ENCODE measurements around the gene SCML1. TPM values are rescaled to one million over a fixed set of nuclear protein-coding genes. Genes with fewer than 3 reads are reported as not detected.

Gene SCML1, protein sequence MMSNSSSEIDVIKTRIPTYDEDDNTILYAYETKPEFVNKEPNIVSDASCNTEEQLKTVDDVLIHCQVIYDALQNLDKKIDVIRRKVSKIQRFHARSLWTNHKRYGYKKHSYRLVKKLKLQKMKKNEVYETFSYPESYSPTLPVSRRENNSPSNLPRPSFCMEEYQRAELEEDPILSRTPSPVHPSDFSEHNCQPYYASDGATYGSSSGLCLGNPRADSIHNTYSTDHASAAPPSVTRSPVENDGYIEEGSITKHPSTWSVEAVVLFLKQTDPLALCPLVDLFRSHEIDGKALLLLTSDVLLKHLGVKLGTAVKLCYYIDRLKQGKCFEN
- total RNA-seq, result 1 to 10 TPM; 1.7 to 2.3 (median 2.3) TPM

DNA sequence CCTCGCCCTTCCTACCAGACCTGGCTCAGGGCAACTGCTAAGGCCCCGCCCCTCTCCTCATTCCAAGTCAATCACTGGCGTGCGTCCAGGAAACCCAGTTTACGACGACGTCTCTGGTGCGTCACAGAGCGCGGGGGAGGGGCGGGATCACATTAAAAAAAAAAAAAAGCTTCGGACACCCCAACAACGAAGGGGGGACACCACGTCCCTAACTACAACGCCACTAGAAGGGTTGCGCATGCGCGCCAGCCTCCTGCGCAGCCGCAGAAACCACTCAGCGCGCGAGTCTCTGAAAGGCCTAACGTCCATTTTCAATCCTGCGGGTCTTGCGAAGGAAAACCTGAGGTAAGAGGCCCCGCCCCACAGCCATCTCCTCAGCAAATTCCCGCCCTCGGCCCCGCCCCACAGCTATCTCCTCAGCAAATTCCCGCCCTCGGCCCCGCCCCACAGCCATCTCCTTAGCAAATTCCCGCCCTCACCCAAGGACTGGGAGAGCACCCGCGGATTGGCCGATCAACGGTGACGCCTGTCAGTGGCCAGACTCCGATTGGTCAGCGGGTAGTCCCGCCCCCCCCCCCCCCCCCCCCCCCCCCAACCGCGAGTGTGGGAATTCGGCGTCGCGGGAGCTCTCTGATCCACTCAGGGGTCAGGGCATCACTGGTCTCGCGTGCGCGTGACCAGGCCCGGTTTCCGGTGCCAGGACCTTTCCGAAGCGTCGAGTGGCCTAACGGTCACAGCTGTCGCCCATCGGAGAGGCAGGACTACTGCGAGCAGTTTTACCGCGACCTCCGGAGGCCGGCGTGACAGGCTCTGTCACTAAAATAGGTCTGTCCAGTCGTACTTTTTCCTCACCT lies at the start of gene SCML1:
Gene SCML1, plus strand, starts transcription at position 638 of the 854 bp plus-strand sequence. CDS start 6,694 bp downstream, outside the sequence.
- Mint-ChIP-seq H3K27me3 (ENCODE audit: low read depth) (peaks cover 5% of the 10 kb centered on the region), H3K4me1 (ENCODE audit: low read depth) (peaks cover 34% of the 10 kb centered on the region), H3K36me3 (ENCODE audit: insufficient read depth) (no peaks in the 10 kb centered on the region), H3K4me3 (peak within 1 kb of the TSS; percentile 89), H3K9me3 (no peaks in the 10 kb centered on the region)
- ATAC-seq, result peak; percentile 82 to 89
- peak; percentile 88 for DNase-seq

DNA sequence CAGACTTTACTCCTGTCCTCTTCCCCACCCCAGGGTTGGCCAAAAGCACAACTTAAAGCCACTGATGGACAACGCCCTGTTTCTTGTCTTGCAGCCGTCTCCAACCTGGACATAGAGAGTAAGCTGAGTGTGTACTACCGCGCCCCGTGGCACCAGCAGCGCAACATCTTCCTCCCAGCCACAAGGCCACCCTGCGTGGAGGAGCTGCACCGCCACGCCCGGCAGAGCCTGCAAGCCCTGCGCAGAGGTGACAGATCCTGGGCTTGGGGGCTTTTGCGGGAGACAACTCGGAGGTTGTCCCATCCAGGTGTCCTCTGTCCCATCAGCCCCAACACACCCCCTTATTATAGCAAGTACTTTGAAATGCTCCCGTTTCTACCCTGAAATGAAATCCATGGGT lies 49.6 kb upstream of the SCML1 start:
- no peak for ATAC-seq
- H3K4me3 Mint-ChIP-seq, result no peak overlapping the region

DNA sequence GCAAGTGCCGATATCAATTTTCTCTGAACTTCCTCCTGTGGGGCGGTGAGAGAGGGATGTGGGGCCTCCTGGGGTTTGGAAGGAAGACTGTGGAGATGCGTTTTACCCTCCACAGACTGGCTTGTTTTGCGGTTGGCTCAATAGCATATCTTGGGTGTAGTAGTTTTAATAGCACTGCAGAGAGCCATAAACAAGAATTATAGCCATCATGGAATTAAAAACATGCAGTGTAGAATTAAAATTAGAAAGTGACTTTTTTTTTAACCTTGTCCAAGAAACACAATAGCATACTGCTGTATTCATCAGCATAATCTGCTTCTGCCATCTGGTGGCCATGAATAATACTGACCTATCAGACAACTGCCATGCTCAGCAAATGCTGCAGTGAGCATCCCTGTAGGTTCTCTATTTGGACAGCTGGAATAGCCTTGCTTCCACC lies 47.3 kb upstream of the SCML1 start:
- DNase-seq (peak; percentile 9), ATAC-seq (peak; percentile 41 to 51)
- Mint-ChIP-seq H3K9me3 (no peaks in the 10 kb centered on the region), H3K4me1 (ENCODE audit: low read depth) (no peaks in the 10 kb centered on the region), H3K27me3 (ENCODE audit: low read depth) (no peaks in the 10 kb centered on the region), H3K36me3 (ENCODE audit: insufficient read depth) (no peaks in the 10 kb centered on the region), H3K4me3 (no peak overlapping the region)

More for the DNA sequence above, 49.6 kb upstream of the SCML1 start:
- Mint-ChIP-seq H3K27me3 (ENCODE audit: low read depth) (no peaks in the 10 kb centered on the region), H3K4me1 (ENCODE audit: low read depth) (peaks cover 5% of the 10 kb centered on the region), H3K9me3 (no peaks in the 10 kb centered on the region), H3K36me3 (ENCODE audit: insufficient read depth) (no peaks in the 10 kb centered on the region)
- no peak for DNase-seq

DNA sequence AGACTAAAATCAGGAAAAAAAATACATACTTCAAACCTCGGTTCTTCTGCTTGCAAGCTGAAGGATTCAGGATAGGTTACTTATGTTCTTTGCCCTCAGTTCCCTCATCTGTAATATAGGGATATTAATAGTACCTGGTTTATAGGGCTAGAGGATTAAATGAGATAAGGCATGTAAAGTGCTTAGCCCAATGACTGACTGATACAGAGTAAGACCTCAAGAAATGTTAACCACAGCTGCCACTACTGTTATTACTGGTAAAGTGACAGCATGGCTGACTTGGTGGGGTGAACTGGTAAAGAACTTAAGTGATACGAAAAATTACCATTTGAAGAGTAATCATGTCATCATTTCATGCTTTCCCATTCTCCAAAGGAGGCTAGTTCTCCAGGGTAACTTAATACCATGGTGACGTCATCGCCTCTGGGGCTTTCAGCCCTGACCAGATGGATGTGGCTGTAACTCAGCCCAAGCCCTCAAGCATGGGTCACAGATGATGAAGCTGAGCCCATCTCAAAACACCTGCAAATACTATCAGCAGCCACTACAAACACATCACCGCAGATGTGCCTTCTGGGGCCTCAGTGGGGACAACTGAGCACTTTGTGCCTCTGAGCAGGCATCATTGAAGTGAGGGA lies 44.5 kb upstream of the SCML1 start:
- H3K4me3 Mint-ChIP-seq, result no peak overlapping the region
- ATAC-seq (no peak), DNase-seq (no peak)
- no peaks in the 10 kb centered on the region for H3K27me3 Mint-ChIP-seq (ENCODE audit: low read depth)
- no peaks in the 10 kb centered on the region for H3K36me3 Mint-ChIP-seq (ENCODE audit: insufficient read depth)
- no peaks in the 10 kb centered on the region for H3K4me1 Mint-ChIP-seq (ENCODE audit: low read depth)
- no peaks in the 10 kb centered on the region for H3K9me3 Mint-ChIP-seq

DNA sequence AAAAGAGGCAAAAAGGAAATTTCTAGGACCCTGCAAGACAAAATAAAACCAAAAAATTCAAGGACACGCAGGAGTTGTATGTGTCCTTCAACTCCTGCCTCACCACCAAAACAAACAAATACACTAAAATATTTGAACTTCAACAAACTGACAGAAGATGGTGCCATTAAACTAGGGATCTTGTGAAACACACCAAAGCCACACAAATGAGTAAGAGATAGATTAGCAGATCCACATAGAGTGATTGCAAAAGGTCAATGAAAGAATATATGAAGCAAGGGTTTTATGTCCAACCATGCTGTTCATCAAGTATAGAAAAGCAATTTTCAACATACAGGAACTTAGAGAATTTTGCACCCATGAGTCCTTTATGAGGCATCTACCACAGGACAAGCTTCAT lies 40.1 kb upstream of the SCML1 start:
- H3K36me3 Mint-ChIP-seq (ENCODE audit: insufficient read depth), result no peaks in the 10 kb centered on the region
- DNase-seq, result no peak
- no peaks in the 10 kb centered on the region for H3K9me3 Mint-ChIP-seq
- no peak for ATAC-seq
- H3K4me3 Mint-ChIP-seq, result no peak overlapping the region
- H3K4me1 Mint-ChIP-seq (ENCODE audit: low read depth), result no peaks in the 10 kb centered on the region
- H3K27me3 Mint-ChIP-seq (ENCODE audit: low read depth), result no peaks in the 10 kb centered on the region

DNA sequence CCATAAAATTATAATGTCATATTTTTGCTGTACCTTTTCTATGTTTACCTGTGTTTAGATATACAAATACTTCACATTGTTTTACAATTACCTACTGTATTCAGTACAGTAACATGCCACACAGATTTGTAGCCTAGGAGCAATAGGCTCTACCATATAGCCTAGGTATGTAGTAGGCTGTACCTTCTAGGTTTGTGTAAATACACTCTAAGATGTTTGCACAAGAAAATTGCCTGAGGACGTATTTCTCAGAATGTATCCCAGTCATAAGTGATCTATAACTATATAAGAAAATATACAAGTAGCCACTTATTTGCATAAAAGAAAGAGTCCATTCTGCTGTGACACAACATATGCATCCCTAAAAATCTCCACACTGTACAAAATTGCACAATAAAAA lies 36.3 kb upstream of the SCML1 start:
- ATAC-seq (no peak), DNase-seq (no peak)
- Mint-ChIP-seq H3K36me3 (ENCODE audit: insufficient read depth) (no peaks in the 10 kb centered on the region), H3K9me3 (no peaks in the 10 kb centered on the region), H3K4me1 (ENCODE audit: low read depth) (no peaks in the 10 kb centered on the region), H3K4me3 (no peak overlapping the region), H3K27me3 (ENCODE audit: low read depth) (no peaks in the 10 kb centered on the region)

DNA sequence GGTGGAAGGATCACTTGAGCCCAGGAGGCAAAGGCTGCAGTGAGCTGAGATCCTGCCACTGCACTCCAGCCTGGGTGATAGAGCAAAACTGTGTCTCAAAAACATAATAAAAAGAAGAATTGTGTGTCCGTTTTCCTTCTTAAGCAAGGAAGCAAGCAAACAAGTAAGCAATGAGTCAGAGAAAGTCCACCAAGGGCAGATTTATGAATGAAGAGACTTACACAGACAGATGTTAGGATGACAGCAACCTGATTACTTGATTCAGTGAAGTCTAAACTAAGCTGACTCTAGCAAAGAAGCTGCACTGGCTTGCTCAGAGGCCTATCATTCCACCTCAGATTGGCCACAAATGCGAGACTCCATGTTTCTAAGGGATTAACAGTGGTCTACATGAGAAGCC lies 34.1 kb upstream of the SCML1 start:
- DNase-seq (no peak), ATAC-seq (no peak)
- H3K36me3 Mint-ChIP-seq (ENCODE audit: insufficient read depth), result no peaks in the 10 kb centered on the region

DNA sequence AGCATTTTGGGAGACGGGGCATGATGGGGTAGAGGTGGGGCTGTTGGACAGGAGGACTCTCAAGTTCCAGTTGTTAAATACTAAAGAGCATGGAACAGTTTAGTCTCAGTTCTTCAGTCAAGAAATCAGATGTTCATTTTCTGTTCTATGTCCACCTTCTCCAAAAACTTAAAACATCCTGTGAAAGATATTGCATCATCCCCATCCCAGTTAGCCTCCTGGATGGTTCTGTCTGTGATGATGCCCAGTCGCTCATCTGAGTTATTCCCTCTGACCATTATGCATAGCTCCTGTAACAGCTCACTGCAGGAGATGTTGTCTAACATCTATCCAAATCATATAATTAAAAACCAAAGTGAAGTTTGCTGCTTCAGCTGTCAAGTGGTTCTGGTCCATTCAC lies 32.1 kb upstream of the SCML1 start:
- no peaks in the 10 kb centered on the region for H3K36me3 Mint-ChIP-seq (ENCODE audit: insufficient read depth)
- H3K27me3 Mint-ChIP-seq (ENCODE audit: low read depth), result no peaks in the 10 kb centered on the region
- no peaks in the 10 kb centered on the region for H3K4me1 Mint-ChIP-seq (ENCODE audit: low read depth)
- DNase-seq (no peak), ATAC-seq (no peak)
- H3K9me3 Mint-ChIP-seq, result no peaks in the 10 kb centered on the region
- H3K4me3 Mint-ChIP-seq, result no peak overlapping the region

More for the DNA sequence above, 34.1 kb upstream of the SCML1 start:
- no peak overlapping the region for H3K4me3 Mint-ChIP-seq
- no peaks in the 10 kb centered on the region for H3K4me1 Mint-ChIP-seq (ENCODE audit: low read depth)
- no peaks in the 10 kb centered on the region for H3K27me3 Mint-ChIP-seq (ENCODE audit: low read depth)
- no peaks in the 10 kb centered on the region for H3K9me3 Mint-ChIP-seq

DNA sequence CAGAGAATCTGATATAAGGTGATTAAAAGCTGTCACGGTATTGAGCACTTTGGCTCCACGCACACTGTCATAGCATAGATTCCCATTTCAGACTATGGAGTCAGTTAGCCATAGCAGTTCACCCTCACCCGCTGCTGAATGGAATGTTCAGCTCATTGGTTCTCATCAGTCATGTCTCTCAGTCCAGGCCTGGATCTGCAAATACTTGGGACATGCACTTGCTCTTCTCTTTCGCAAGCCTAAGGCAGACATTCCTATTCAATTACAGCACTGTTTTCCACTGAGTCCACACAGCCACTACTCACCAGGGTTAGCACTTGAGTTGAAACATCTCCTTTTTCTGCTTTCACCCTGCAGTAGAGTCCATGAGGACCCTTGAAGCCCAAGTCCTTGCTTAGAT lies 30.6 kb upstream of the SCML1 start:
- no peaks in the 10 kb centered on the region for H3K36me3 Mint-ChIP-seq (ENCODE audit: insufficient read depth)
- no peaks in the 10 kb centered on the region for H3K4me1 Mint-ChIP-seq (ENCODE audit: low read depth)
- H3K9me3 Mint-ChIP-seq, result no peaks in the 10 kb centered on the region
- no peak for DNase-seq
- ATAC-seq, result no peak
- H3K4me3 Mint-ChIP-seq, result no peak overlapping the region
- H3K27me3 Mint-ChIP-seq (ENCODE audit: low read depth), result no peaks in the 10 kb centered on the region

DNA sequence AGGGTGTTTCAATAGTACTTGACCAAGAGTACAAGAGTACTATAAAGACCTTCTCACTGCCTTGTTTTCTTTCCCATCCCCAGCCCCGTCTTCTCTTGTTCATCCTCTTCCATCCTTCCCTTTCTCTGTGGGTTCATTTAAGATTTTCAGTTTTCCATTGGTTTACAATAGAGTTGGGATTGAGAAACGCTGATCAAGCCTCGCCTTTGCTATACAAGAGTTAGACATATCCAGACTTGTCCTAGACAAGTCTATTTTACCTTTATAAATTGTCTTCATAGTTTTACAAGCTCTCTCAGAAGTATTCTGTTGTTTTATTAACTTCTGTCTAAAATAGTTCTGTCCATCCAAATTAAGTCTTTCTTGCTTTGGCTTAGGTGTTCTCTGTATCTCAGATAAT lies 29.6 kb upstream of the SCML1 start:
- Mint-ChIP-seq H3K27me3 (ENCODE audit: low read depth) (no peaks in the 10 kb centered on the region), H3K9me3 (no peaks in the 10 kb centered on the region), H3K36me3 (ENCODE audit: insufficient read depth) (no peaks in the 10 kb centered on the region), H3K4me1 (ENCODE audit: low read depth) (no peaks in the 10 kb centered on the region), H3K4me3 (no peak overlapping the region)
- ATAC-seq (no peak), DNase-seq (no peak)

DNA sequence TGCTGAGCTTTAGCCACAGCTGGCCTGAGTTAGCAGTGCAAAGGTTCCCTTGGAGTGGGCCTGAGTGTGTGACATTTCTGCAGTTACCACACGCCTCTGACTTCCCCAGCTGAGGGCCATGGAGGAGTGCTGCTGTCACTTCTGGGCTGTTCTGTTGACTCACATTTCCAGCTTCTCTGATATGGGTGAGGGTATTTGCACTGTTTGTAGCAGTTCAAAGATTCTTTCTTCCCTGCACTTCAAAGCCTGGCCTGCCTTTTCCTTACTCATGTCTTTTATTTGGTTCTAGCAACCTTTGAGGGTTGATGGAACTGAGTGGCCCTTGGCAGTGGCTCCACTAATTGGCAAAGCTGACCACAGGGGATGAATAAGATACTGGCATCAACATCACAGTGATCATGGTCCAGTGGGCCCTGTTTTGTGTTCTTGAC lies 26.4 kb upstream of the SCML1 start:
- ATAC-seq (no peak), DNase-seq (no peak)
- no peak overlapping the region for H3K4me3 Mint-ChIP-seq
- H3K36me3 Mint-ChIP-seq (ENCODE audit: insufficient read depth), result no peaks in the 10 kb centered on the region
- H3K9me3 Mint-ChIP-seq, result no peaks in the 10 kb centered on the region
- H3K27me3 Mint-ChIP-seq (ENCODE audit: low read depth), result no peaks in the 10 kb centered on the region
- no peaks in the 10 kb centered on the region for H3K4me1 Mint-ChIP-seq (ENCODE audit: low read depth)

DNA sequence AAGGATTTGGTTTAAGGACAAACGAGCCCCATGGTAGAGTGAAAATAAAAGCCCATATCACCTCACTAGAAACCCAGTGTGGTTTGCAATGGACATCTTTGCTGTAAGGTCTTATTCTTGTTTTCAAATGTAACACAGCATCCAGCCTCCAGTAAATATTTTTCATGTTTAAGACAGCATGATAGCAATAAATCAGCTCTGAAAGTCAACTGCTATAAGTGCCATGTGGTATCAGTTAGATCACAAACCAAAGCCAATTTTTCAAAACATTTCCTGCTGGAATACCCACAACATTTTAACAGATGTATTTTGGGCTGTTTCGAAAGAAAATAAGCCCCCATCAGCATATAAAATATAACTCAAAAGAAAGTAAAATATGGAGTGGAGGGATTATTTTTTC lies 24.0 kb upstream of the SCML1 start:
- Mint-ChIP-seq H3K36me3 (ENCODE audit: insufficient read depth) (no peaks in the 10 kb centered on the region), H3K9me3 (no peaks in the 10 kb centered on the region), H3K27me3 (ENCODE audit: low read depth) (peaks cover 2% of the 10 kb centered on the region), H3K4me3 (no peak overlapping the region), H3K4me1 (ENCODE audit: low read depth) (no peaks in the 10 kb centered on the region)
- ATAC-seq, result no peak
- DNase-seq, result no peak

DNA sequence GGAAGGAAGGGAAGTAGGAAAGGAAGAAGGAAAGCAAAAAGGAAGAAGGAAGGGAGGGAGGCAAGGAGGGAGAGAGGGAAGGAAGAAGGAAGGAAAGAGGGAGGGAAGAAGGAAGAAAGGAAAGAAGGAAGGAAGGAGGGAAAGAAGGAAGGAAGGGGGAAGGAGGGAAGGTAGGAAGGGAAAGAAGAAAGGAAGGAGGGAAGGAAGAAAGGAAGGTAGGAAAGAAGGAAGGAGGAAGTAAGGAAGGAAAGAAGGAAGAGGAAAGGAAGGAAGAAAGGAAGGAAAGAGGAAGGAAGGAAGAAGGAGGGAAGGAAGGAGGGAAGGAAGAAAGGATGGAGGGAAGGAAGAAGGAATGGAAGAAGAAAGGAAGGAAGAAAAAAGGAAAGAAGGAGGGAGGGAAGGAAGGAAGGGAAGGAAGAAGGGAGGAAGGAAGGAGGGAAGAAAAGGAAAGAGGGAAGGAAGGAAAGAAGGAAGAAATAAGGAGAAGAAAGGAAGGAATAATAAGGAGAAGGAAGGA lies 18.6 kb upstream of the SCML1 start:
- no peaks in the 10 kb centered on the region for H3K4me1 Mint-ChIP-seq (ENCODE audit: low read depth)
- peaks cover 2% of the 10 kb centered on the region for H3K27me3 Mint-ChIP-seq (ENCODE audit: low read depth)
- no peaks in the 10 kb centered on the region for H3K9me3 Mint-ChIP-seq
- no peak for ATAC-seq
- no peak overlapping the region for H3K4me3 Mint-ChIP-seq
- no peak for DNase-seq
- H3K36me3 Mint-ChIP-seq (ENCODE audit: insufficient read depth), result no peaks in the 10 kb centered on the region

DNA sequence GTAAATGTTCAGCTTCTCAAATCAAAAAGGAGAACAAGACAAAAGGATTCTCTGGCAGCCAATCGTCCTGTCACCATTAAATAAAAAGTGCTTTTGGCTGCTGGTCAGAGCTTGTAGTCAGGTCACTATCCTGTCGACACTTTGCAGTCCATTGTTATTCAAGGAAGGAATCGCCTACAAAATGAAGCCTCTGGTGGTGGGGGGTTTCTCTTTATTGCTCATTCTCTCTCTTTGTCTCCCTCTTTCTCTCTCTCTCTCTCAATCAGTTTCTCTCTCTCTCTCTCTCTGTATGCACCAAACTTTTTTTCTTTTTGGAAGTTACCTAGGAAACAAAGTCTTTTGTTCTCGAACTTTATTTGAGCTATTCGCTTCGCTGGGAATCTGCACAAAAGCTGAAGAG lies 17.6 kb upstream of the SCML1 start:
- Mint-ChIP-seq H3K4me3 (no peak overlapping the region), H3K9me3 (no peaks in the 10 kb centered on the region), H3K4me1 (ENCODE audit: low read depth) (no peaks in the 10 kb centered on the region), H3K27me3 (ENCODE audit: low read depth) (peaks cover 2% of the 10 kb centered on the region), H3K36me3 (ENCODE audit: insufficient read depth) (no peaks in the 10 kb centered on the region)
- no peak for ATAC-seq
- DNase-seq, result no peak

All from activated T-cell treated with anti-CD3 and anti-CD28 coated beads, Interleukin-2, amount 50 U/mL, for 4 hours (primary cell).